HepG2 (cell line): ENCODE data around the gene KMT2D. TPM values are rescaled to one million over a fixed set of nuclear protein-coding genes. Genes with fewer than 3 reads are reported as not detected.

Source experiments
- ATAC-seq: fragments of 200-7000 bp; cut with Tn5 transposase; 3 replicates; pipeline ENCODE4 v1.9.1; 2020; ENCODE audit warnings: mild to moderate bottlenecking, moderate library complexity
- BruUV-seq: library from RNA; stranded (reverse); fragments of 400-500 nt; replicated peaks from 2 replicates; lab custom pipeline; 2021; lab: Mats Ljungman, UMichigan
- CTCF ChIA-PET: fragments of 300-600 bp; formaldehyde crosslinking; extraction: SDS; loops from one replicate; lab custom pipeline; 2021; ENCODE audit warnings: low total read pairs, inconsistent platforms, low intra/inter-chr PET ratio; lab: Yijun Ruan, JAX
- POLR2A ChIA-PET: fragments of 350-600 bp; sonication (Branson Sonifier 250); formaldehyde crosslinking; loops from one replicate; lab custom pipeline; 2020; ENCODE audit warnings: antibody characterized with exemption, inconsistent platforms; lab: Yijun Ruan, JAX
- DNase-seq: peaks from one replicate; pipeline ENCODE4 v3.0.0-alpha.2; 2015; ENCODE audit warnings: low spot score
- FAIRE-seq: peaks from 3 replicates; lab custom pipeline; 2011; peaks lifted over from hg19 to GRCh38; lab: Jason Lieb, UNC
- H2AFZ ChIP-seq: one replicate; pipeline ENCODE4 v1.6.1; 2011; ENCODE audit warnings: low read length, inconsistent platforms
- H3K27ac ChIP-seq: fragments of 300-600 bp; 3 replicates; pipeline ENCODE4 v1.8.0; 2011; ENCODE audit warnings: mixed run types, mild to moderate bottlenecking, mixed read lengths, low read length, inconsistent platforms; ENCODE audit not compliant: insufficient read depth; ENCODE audit errors: extremely low read length
- H3K27me3 ChIP-seq, 2 experiments: fragments of 200-600 bp in 1 of 2; 2 replicates in 1 of 2; 3 replicates in 1 of 2; pipeline versions ENCODE4 v1.6.0 to v1.8.0; 2011; ENCODE audit warnings: low read length in 2 of 2, mild to moderate bottlenecking in 2 of 2, moderate library complexity in 2 of 2, inconsistent platforms in 1 of 2; ENCODE audit not compliant: insufficient read depth in 2 of 2, control insufficient read depth in 1 of 2
- H3K36me3 ChIP-seq, 2 experiments: fragments of 200-600 bp in 1 of 2; replicated peaks in 1 of 2; 2 replicates in 1 of 2; 3 replicates in 1 of 2; pipeline versions ENCODE4 v1.5.1 to v1.8.0; 2011; ENCODE audit warnings: low read length in 2 of 2, inconsistent platforms in 1 of 2; ENCODE audit not compliant: insufficient read depth in 2 of 2, control insufficient read depth in 1 of 2
- H3K4me1 ChIP-seq: 2 replicates; pipeline ENCODE4 v1.5.1; 2012; ENCODE audit warnings: low read length, inconsistent platforms; ENCODE audit not compliant: insufficient read depth
- H3K4me2 ChIP-seq: 2 replicates; pipeline ENCODE4 v1.6.0; 2011; ENCODE audit warnings: low read depth, low read length, inconsistent platforms
- H3K4me3 ChIP-seq, 3 experiments: fragments of 200-600 bp in 1 of 3; sonication (generic), shearing (Covaris generic) in 1 of 3; replicated peaks in 1 of 3; 2 replicates each; pipeline ENCODE4 v1.5.1; 2011 to 2016; ENCODE audit warnings: low read length in 3 of 3, inconsistent platforms in 2 of 3, low read depth in 2 of 3, mild to moderate bottlenecking in 2 of 3, control low read depth in 1 of 3, mixed read lengths in 1 of 3; ENCODE audit not compliant: insufficient read depth in 1 of 3
- H3K79me2 ChIP-seq: one replicate; pipeline ENCODE4 v1.6.1; 2011; ENCODE audit warnings: low read length, inconsistent platforms; ENCODE audit not compliant: insufficient read depth
- H3K9ac ChIP-seq: 2 replicates; pipeline ENCODE4 v1.6.0; 2011; ENCODE audit warnings: mild to moderate bottlenecking, low read depth, low read length, inconsistent platforms; ENCODE audit not compliant: insufficient read depth
- H3K9me3 ChIP-seq: 2 replicates; pipeline ENCODE4 v1.5.1; 2012; ENCODE audit warnings: mild to moderate bottlenecking, low read length
- H4K20me1 ChIP-seq: 2 replicates; pipeline ENCODE4 v1.6.0; 2011; ENCODE audit warnings: inconsistent platforms, mild to moderate bottlenecking, low read length, moderate library complexity; ENCODE audit not compliant: insufficient read depth
- AGO2 ChIP-seq: fragments of 200-400 bp; formaldehyde crosslinking; optimal IDR thresholded peaks from 2 replicates; pipeline ENCODE3; 2017; ENCODE audit warnings: mild to moderate bottlenecking, low read depth, low read length, moderate library complexity
- ERF ChIP-seq: IDR thresholded peaks from 2 replicates; pipeline ENCODE4 v1.6.1; 2018; ENCODE audit warnings: missing biosample characterization, missing genetic modification reagents
- ETV5 ChIP-seq: IDR thresholded peaks from 2 replicates; pipeline ENCODE4 v1.6.1; 2018; ENCODE audit warnings: missing biosample characterization, missing genetic modification reagents, inconsistent platforms, borderline replicate concordance
- NFIC ChIP-seq: IDR thresholded peaks from 2 replicates; pipeline ENCODE4 v1.6.1; 2012; ENCODE audit warnings: mild to moderate bottlenecking, low read length, inconsistent platforms
- PHF21A ChIP-seq: sonication (generic); formaldehyde crosslinking; IDR thresholded peaks from 2 replicates; pipeline ENCODE4 v1.5.0; 2020; ENCODE audit warnings: mild to moderate bottlenecking, missing genetic modification reagents
- PLRG1 ChIP-seq: fragments of 450-650 bp; conservative IDR thresholded peaks from 2 replicates; pipeline ENCODE4 v1.6.1; 2016
- RBFOX2 ChIP-seq: fragments of 200-400 bp; formaldehyde crosslinking; IDR thresholded peaks from 2 replicates; pipeline ENCODE4 v1.6.1; 2017; ENCODE audit warnings: low read depth, mild to moderate bottlenecking, low read length
- TAF1 ChIP-seq: sonication (generic); formaldehyde crosslinking; IDR thresholded peaks from 2 replicates; pipeline ENCODE4 v1.4.0; 2020; ENCODE audit warnings: missing genetic modification reagents
- TAF15 ChIP-seq: fragments of 200-400 bp; formaldehyde crosslinking; IDR thresholded peaks from one replicate; pipeline ENCODE4 v1.6.1; 2018; ENCODE audit warnings: mild to moderate bottlenecking, low read depth, low read length; ENCODE audit not compliant: poor library complexity, severe bottlenecking
- ZC3H13 ChIP-seq: sonication (generic); formaldehyde crosslinking; IDR thresholded peaks from 2 replicates; pipeline ENCODE4 v1.8.1; 2023; ENCODE audit warnings: mild to moderate bottlenecking, missing genetic modification reagents, moderate library complexity
- ZNF883 ChIP-seq: sonication (generic); formaldehyde crosslinking; IDR thresholded peaks from 2 replicates; pipeline ENCODE4 v1.5.1; 2020; ENCODE audit warnings: mild to moderate bottlenecking, missing genetic modification reagents; ENCODE audit errors: not compliant biosample characterization
- WGBS: methylation state at CpG from one replicate; pipeline ENCODE4 v1.1.6; 2017; ENCODE audit warnings: low lambda C conversion rate; 5-methylcytosine and 5-hydroxymethylcytosine counted together
- in situ Hi-C: cut with HindIII; loops from 2 replicates; pipeline ENCODE4 v1.10.0; 2017; ENCODE audit warnings: low pct_unique_long_range_greater_than_20kb; ENCODE audit not compliant: extremely low pct_ligation_motif_present
- intact Hi-C: fragments of 100-400 bp; cut with micrococcal nuclease; formaldehyde crosslinking; loops from one replicate; pipeline ENCODE4 v1.10.0; 2022; ENCODE audit not compliant: unreplicated experiment
- polyA plus RNA-seq, 8 experiments: library from polyadenylated mRNA; depleted of rRNA in 3 of 8; stranded (reverse) in 7 of 8; unstranded in 1 of 8; fragments of >200 nt; fragmentation: Illumina TruSeq in 4 of 8; extraction: Trizol in 4 of 8; gene quantifications; 2 replicates each; pipeline versions ENCODE4 v1.2.1 to v1.2.3, GENCODE V29; 2011 to 2016; ENCODE audit warnings: low read depth in 4 of 8, missing spikeins in 1 of 8, mixed read lengths in 1 of 8; ENCODE audit not compliant: insufficient read depth in 1 of 8
- total RNA-seq, 5 experiments: library from RNA; depleted of rRNA; stranded (reverse); fragments of >200 nt; fragmentation: Illumina TruSeq; extraction: Trizol; gene quantifications; 2 replicates each; pipeline ENCODE4 v1.2.3, GENCODE V29; 2016; ENCODE audit warnings: low read depth in 1 of 5

KMT2D gene
- total and polyA plus RNA-seq, 2 of the 13 experiments (the other 11 are each of a cell fraction or from before 2014, with no cell fraction given), result 8.1 to 10.4 TPM

GRCh38 chr12:49051777-49052438, 8.7 kb downstream of the KMT2D start:
- H3K79me2 ChIP-seq, result peaks cover 24% of the 10 kb centered on the region
- H3K4me3 ChIP-seq, result no peak overlapping the region
- H4K20me1 ChIP-seq, result peaks cover 34% of the 10 kb centered on the region
- H3K9ac ChIP-seq, result no peak overlapping the region
- ChIA-PET POLR2A (no interaction called here), CTCF (no interaction called here)
- H3K27me3 ChIP-seq, result no peaks in the 10 kb centered on the region
- ATAC-seq, result no peak
- BruUV-seq, result no TSS peak
- H3K4me1 ChIP-seq, result peaks cover 22% of the 10 kb centered on the region
- DNase-seq, result no peak
- WGBS, result 97% methylated on average over 20 of the region's 20 CpGs
- intact Hi-C loops, result no loop called here
- no peak for FAIRE-seq
- TF ChIP-seq TAF15 (no peak), TAF1 (CRISPR knock-in tag) (no peak), ETV5 (CRISPR knock-in tag) (no peak), NFIC (no peak), ERF (CRISPR knock-in tag) (no peak), ZNF883 (CRISPR knock-in tag) (no peak)
- H2AFZ ChIP-seq, result no peak overlapping the region
- no peak overlapping the region for H3K4me2 ChIP-seq
- H3K27ac ChIP-seq, result no peak overlapping the region
- in situ Hi-C loops, result no loop called here
- peaks cover 64 to 88% of the 10 kb centered on the region in 2 experiments for H3K36me3 ChIP-seq
- no peaks in the 10 kb centered on the region for H3K9me3 ChIP-seq

GRCh38 chr12:49051373-49051764, 9.2 kb downstream of the KMT2D start:
- DNase-seq (no peak), ATAC-seq (no peak), FAIRE-seq (no peak)
- CTCF ChIA-PET, result no interaction called here
- no peak overlapping the region for H2AFZ ChIP-seq
- H3K4me1 ChIP-seq, result peaks cover 16% of the 10 kb centered on the region
- H3K36me3 ChIP-seq, result peaks cover 67 to 93% of the 10 kb centered on the region in 2 experiments
- peaks cover 28% of the 10 kb centered on the region for H4K20me1 ChIP-seq
- no peak overlapping the region for H3K27ac ChIP-seq
- H3K9me3 ChIP-seq, result no peaks in the 10 kb centered on the region
- H3K4me2 ChIP-seq, result no peak overlapping the region
- H3K4me3 ChIP-seq, result no peak overlapping the region
- in situ Hi-C loops, result no loop called here
- TF ChIP-seq PLRG1 (no peak), PHF21A (CRISPR knock-in tag) (no peak), ZC3H13 (CRISPR knock-in tag) (0 out of 2 replicates have a peak, but pooled peaks have one; percentile 32), RBFOX2 (peak; percentile 43), AGO2 (peak; percentile 74)
- TF ChIP-seq, all 625 proteins: peak for 3
- H3K27me3 ChIP-seq, result no peaks in the 10 kb centered on the region
- intact Hi-C loops, result no loop called here
- H3K9ac ChIP-seq, result no peak overlapping the region
- no TSS peak for BruUV-seq
- 96% methylated on average over 17 of the region's 18 CpGs for WGBS
- POLR2A ChIA-PET, result interaction anchor here (0.7 to 0.9 kb wide), 2 partner anchors 13 to 79 kb away, joined by 3 read pairs; no protein-coding TSS in a partner anchor
- peaks cover 18% of the 10 kb centered on the region for H3K79me2 ChIP-seq
